ENCODE data around the gene PAX3. TPM values are rescaled to one million over a fixed set of nuclear protein-coding genes. Genes with fewer than 3 reads are reported as not detected.

PAX3 gene
- total and polyA plus RNA-seq, 4 donors = not detected

GRCh38 chr2:222318026-222318711 is 19.4 kb upstream of the PAX3 start:
- ATAC-seq (ENCODE audit: insufficient read depth, low FRiP score) (peak; percentile 67), DNase-seq (peak; percentile 69 to 84 (median 84))
- 1% methylated on average over 40 to 41 of the region's 41 CpGs for WGBS, 2 donors
- TF ChIP-seq, protein P1, sequence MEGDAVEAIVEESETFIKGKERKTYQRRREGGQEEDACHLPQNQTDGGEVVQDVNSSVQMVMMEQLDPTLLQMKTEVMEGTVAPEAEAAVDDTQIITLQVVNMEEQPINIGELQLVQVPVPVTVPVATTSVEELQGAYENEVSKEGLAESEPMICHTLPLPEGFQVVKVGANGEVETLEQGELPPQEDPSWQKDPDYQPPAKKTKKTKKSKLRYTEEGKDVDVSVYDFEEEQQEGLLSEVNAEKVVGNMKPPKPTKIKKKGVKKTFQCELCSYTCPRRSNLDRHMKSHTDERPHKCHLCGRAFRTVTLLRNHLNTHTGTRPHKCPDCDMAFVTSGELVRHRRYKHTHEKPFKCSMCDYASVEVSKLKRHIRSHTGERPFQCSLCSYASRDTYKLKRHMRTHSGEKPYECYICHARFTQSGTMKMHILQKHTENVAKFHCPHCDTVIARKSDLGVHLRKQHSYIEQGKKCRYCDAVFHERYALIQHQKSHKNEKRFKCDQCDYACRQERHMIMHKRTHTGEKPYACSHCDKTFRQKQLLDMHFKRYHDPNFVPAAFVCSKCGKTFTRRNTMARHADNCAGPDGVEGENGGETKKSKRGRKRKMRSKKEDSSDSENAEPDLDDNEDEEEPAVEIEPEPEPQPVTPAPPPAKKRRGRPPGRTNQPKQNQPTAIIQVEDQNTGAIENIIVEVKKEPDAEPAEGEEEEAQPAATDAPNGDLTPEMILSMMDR (IDR thresholded peaks at IDR 0.05; ENCODE audit: control extremely low read depth, extremely low read depth) = no peak
- Histone ChIP-seq H3K9me3 (ENCODE audit: control insufficient read depth in 4 of 4, insufficient read depth in 3 of 4, low read length in 3 of 4) (no peaks in the 10 kb centered on the region), H3K27me3 (ENCODE audit: control insufficient read depth in 3 of 3, insufficient read depth in 3 of 3, low read length in 2 of 3) (peaks cover 5 to 56% (median 44%) of the 10 kb centered on the region in 3 donors), H3K4me3 (peak overlapping the region; percentile 1), H3K27ac (ENCODE audit: low read depth in 1 of 2, low read length in 1 of 2) (no peak overlapping the region), H3K4me1 (ENCODE audit: control insufficient read depth in 5 of 5, insufficient read depth in 5 of 5, low read length in 5 of 5) (peaks cover 0 to 27% (median 4%) of the 10 kb centered on the region in 5 donors), H3K9ac (ENCODE audit: insufficient read depth in 1 of 2, low read length in 2 of 2) (no peak overlapping the region), H3K36me3 (ENCODE audit: control insufficient read depth in 4 of 4, insufficient read depth in 4 of 4, low read length in 4 of 4) (no peaks in the 10 kb centered on the region)

GRCh38 chr2:222315443-222316121 is 16.8 kb upstream of the PAX3 start:
- DNase-seq (no peak), ATAC-seq (ENCODE audit: insufficient read depth, low FRiP score) (no peak)
- Histone ChIP-seq H3K9me3 (ENCODE audit: control insufficient read depth in 4 of 4, insufficient read depth in 3 of 4, low read length in 3 of 4) (peaks cover 0 to 8% (median 0%) of the 10 kb centered on the region in 4 donors), H3K27ac (ENCODE audit: low read depth in 1 of 2, low read length in 1 of 2) (no peak overlapping the region), H3K36me3 (ENCODE audit: control insufficient read depth in 4 of 4, insufficient read depth in 4 of 4, low read length in 4 of 4) (no peaks in the 10 kb centered on the region), H3K4me3 (no peak overlapping the region), H3K9ac (ENCODE audit: insufficient read depth in 1 of 2, low read length in 2 of 2) (no peak overlapping the region), H3K4me1 (ENCODE audit: control insufficient read depth in 5 of 5, insufficient read depth in 5 of 5, low read length in 5 of 5) (peaks cover 0 to 14% (median 0%) of the 10 kb centered on the region in 5 donors), H3K27me3 (ENCODE audit: control insufficient read depth in 3 of 3, insufficient read depth in 3 of 3, low read length in 2 of 3) (peaks cover 10 to 70% (median 67%) of the 10 kb centered on the region in 3 donors)
- TF ChIP-seq, protein P1 (IDR thresholded peaks at IDR 0.05; ENCODE audit: control extremely low read depth, extremely low read depth) = no peak
- 29 to 33% methylated on average over 4 of the region's 4 CpGs for WGBS, 2 donors

GRCh38 chr2:222313816-222314215 is 15.0 kb upstream of the PAX3 start:
- TF ChIP-seq, protein P1 (IDR thresholded peaks at IDR 0.05; ENCODE audit: control extremely low read depth, extremely low read depth) = no peak
- Histone ChIP-seq H3K9me3 (ENCODE audit: control insufficient read depth in 4 of 4, insufficient read depth in 3 of 4, low read length in 3 of 4) (peaks cover 0 to 8% (median 0%) of the 10 kb centered on the region in 4 donors), H3K36me3 (ENCODE audit: control insufficient read depth in 4 of 4, insufficient read depth in 4 of 4, low read length in 4 of 4) (no peaks in the 10 kb centered on the region), H3K9ac (ENCODE audit: insufficient read depth in 1 of 2, low read length in 2 of 2) (no peak overlapping the region), H3K27ac (ENCODE audit: low read depth in 1 of 2, low read length in 1 of 2) (no peak overlapping the region), H3K27me3 (ENCODE audit: control insufficient read depth in 3 of 3, insufficient read depth in 3 of 3, low read length in 2 of 3) (peaks cover 8 to 86% (median 85%) of the 10 kb centered on the region in 3 donors), H3K4me1 (ENCODE audit: control insufficient read depth in 5 of 5, insufficient read depth in 5 of 5, low read length in 5 of 5) (peaks cover 0 to 9% (median 0%) of the 10 kb centered on the region in 5 donors), H3K4me3 (no peak overlapping the region)
- DNase-seq (no peak), ATAC-seq (ENCODE audit: insufficient read depth, low FRiP score) (no peak)
